ENCODE measurements around the gene FKBP1B.
"Not testable (repeated sequence)": the region's sequence is repeated elsewhere in the genome, so short reads cannot be mapped to it uniquely, and the experiment has no call there.

FKBP1B gene

GRCh38 chr2:24022324-24022974 lies 27.1 kb upstream of the FKBP1B start:
- DNase-seq (ENCODE audit: low read depth in 2 of 2): no peak

- DNase-seq (ENCODE audit: low read depth in 2 of 2): no peak
These were observed 26.5 kb upstream of the FKBP1B start for GRCh38 chr2:24022975-24023575.

GRCh38 chr2:24024018-24024417 lies 25.5 kb upstream of the FKBP1B start:
- no peak for DNase-seq (ENCODE audit: low read depth in 2 of 2)

- DNase-seq (ENCODE audit: low read depth in 2 of 2): no peak
These were observed 24.4 kb upstream of the FKBP1B start for GRCh38 chr2:24024996-24025663.

- no peak for DNase-seq (ENCODE audit: low read depth in 2 of 2)
These were observed 23.3 kb upstream of the FKBP1B start for GRCh38 chr2:24026233-24026632.

- DNase-seq (ENCODE audit: low read depth in 2 of 2): no peak
These were observed 10.6 kb upstream of the FKBP1B start for GRCh38 chr2:24038786-24039499.

GRCh38 chr2:24040511-24040910 lies 9.0 kb upstream of the FKBP1B start:
- DNase-seq (ENCODE audit: low read depth in 2 of 2): no peak

GRCh38 chr2:24043133-24043532 lies 6.4 kb upstream of the FKBP1B start:
- not testable (repeated sequence) for DNase-seq (ENCODE audit: low read depth in 2 of 2)

- DNase-seq (ENCODE audit: low read depth in 2 of 2): no peak
These were observed 3.7 kb upstream of the FKBP1B start for GRCh38 chr2:24045511-24046508.

GRCh38 chr2:24046599-24046929 lies 3.0 kb upstream of the FKBP1B start:
- DNase-seq (ENCODE audit: low read depth in 2 of 2): no peak

- peak; percentile 86 for DNase-seq (ENCODE audit: low read depth in 2 of 2)
These were observed 2.4 kb upstream of the FKBP1B start, which contains the start of gene WDCP for GRCh38 chr2:24046930-24047702. TSS of gene WDCP (minus strand) at chr2:24047391. CDS start at chr2:24039494, 7,897 bp downstream.

GRCh38 chr2:24047703-24048033 lies 1.9 kb upstream of the FKBP1B start:
- DNase-seq (ENCODE audit: low read depth in 2 of 2): no peak

- no peak for DNase-seq (ENCODE audit: low read depth in 2 of 2)
These were observed 614 bp upstream of the FKBP1B start for GRCh38 chr2:24048769-24049484.

- no peak for DNase-seq (ENCODE audit: low read depth in 2 of 2)
These were observed 769 bp downstream of the FKBP1B start for GRCh38 chr2:24050041-24050979.

GRCh38 chr2:24051833-24052232 lies 2.3 kb downstream of the FKBP1B start:
- no peak for DNase-seq (ENCODE audit: low read depth in 2 of 2)

GRCh38 chr2:24052951-24053350 lies 3.4 kb downstream of the FKBP1B start:
- no peak for DNase-seq (ENCODE audit: low read depth in 2 of 2)

GRCh38 chr2:24054366-24055010 lies 4.9 kb downstream of the FKBP1B start:
- no peak for DNase-seq (ENCODE audit: low read depth in 2 of 2)

GRCh38 chr2:24055750-24056149 lies 6.2 kb downstream of the FKBP1B start:
- no peak for DNase-seq (ENCODE audit: low read depth in 2 of 2)

Data from stimulated activated CD8-positive, alpha-beta memory T cell treated with anti-CD3 and anti-CD28 coated beads, Interleukin-7, amount 100 ng/mL, for 1 hour (primary cell).